ENCODE measurements around the gene KCNJ15.

Gene KCNJ15

GRCh38 chr21:38352536-38353219 is 95.9 kb downstream of the KCNJ15 start:
- DNase-seq, result peak; percentile 74 to 85
- H3K36me3 ChIP-seq, result no peaks in the 10 kb centered on the region
- peaks cover 0 to 57% (median 26%) of the 10 kb centered on the region in 4 donors for H3K4me1 ChIP-seq
- intact Hi-C loops (cut with DNase I; ENCODE audit: low total_unique reads), result loop anchor here (2.0 to 5.0 kb wide), 2 partner anchors 136 to 640 kb away; no protein-coding TSS in a partner anchor
- no peaks in the 10 kb centered on the region for H3K9me3 ChIP-seq
- H3K27me3 ChIP-seq, result no peaks in the 10 kb centered on the region
- H3K4me3 ChIP-seq, result peak overlapping the region in 1 of 2 donors; percentile 1
- peak overlapping the region; percentile 68 to 71 for H3K27ac ChIP-seq
- peak; percentile 87 for TF ChIP-seq CTCF (IDR thresholded peaks at IDR 0.05)

- H3K27me3 ChIP-seq, result no peaks in the 10 kb centered on the region
- no peaks in the 10 kb centered on the region for H3K36me3 ChIP-seq
- H3K27ac ChIP-seq, result no peak overlapping the region
- peaks cover 0 to 48% (median 19%) of the 10 kb centered on the region in 4 donors for H3K4me1 ChIP-seq
- intact Hi-C loops (cut with DNase I; ENCODE audit: low total_unique reads), result loop anchor here (2.0 to 5.0 kb wide), 2 partner anchors 197 to 642 kb away; no protein-coding TSS in a partner anchor
- no peak for TF ChIP-seq CTCF (IDR thresholded peaks at IDR 0.05)
- no peaks in the 10 kb centered on the region for H3K9me3 ChIP-seq
- H3K4me3 ChIP-seq, result no peak overlapping the region
- DNase-seq, result no peak
Measured at GRCh38 chr21:38354231-38354630, 97.4 kb downstream of the KCNJ15 start.

GRCh38 chr21:38354746-38355145 is 98.0 kb downstream of the KCNJ15 start:
- Histone ChIP-seq H3K4me1 (peaks cover 0 to 43% (median 19%) of the 10 kb centered on the region in 4 donors), H3K9me3 (no peaks in the 10 kb centered on the region), H3K36me3 (no peaks in the 10 kb centered on the region), H3K4me3 (no peak overlapping the region), H3K27me3 (no peaks in the 10 kb centered on the region), H3K27ac (no peak overlapping the region)
- DNase-seq, result no peak
- intact Hi-C loops (cut with DNase I; ENCODE audit: low total_unique reads), result loop anchor here (2.0 to 5.0 kb wide), 2 partner anchors 198 to 642 kb away; no protein-coding TSS in a partner anchor
- TF ChIP-seq CTCF (IDR thresholded peaks at IDR 0.05), result no peak

GRCh38 chr21:38355353-38355752 is 98.6 kb downstream of the KCNJ15 start:
- Histone ChIP-seq H3K36me3 (no peaks in the 10 kb centered on the region), H3K9me3 (no peaks in the 10 kb centered on the region), H3K4me3 (no peak overlapping the region), H3K27me3 (no peaks in the 10 kb centered on the region), H3K4me1 (peaks cover 0 to 37% (median 19%) of the 10 kb centered on the region in 4 donors), H3K27ac (no peak overlapping the region)
- intact Hi-C loops (cut with DNase I; ENCODE audit: low total_unique reads), result loop anchor here (2.0 kb wide), 1 partner anchor 199 kb away; no protein-coding TSS in a partner anchor
- no peak for TF ChIP-seq CTCF (IDR thresholded peaks at IDR 0.05)
- DNase-seq, result no peak

- Histone ChIP-seq H3K9me3 (no peaks in the 10 kb centered on the region), H3K4me1 (peaks cover 0 to 29% (median 17%) of the 10 kb centered on the region in 4 donors), H3K27me3 (no peaks in the 10 kb centered on the region), H3K36me3 (no peaks in the 10 kb centered on the region), H3K4me3 (no peak overlapping the region), H3K27ac (no peak overlapping the region)
- peak; percentile 97 to 98 for TF ChIP-seq CTCF (IDR thresholded peaks at IDR 0.05)
- DNase-seq, result peak; percentile 70 to 89
- intact Hi-C loops (cut with DNase I; ENCODE audit: low total_unique reads), result loop anchor here (2.0 kb wide), 1 partner anchor 199 kb away; no protein-coding TSS in a partner anchor
Measured at GRCh38 chr21:38355992-38356781, 99.4 kb downstream of the KCNJ15 start.
